Purkinje cell (primary cell): ENCODE results near the gene TRMT1. TPM values are rescaled to one million over a fixed set of nuclear protein-coding genes. Genes with fewer than 3 reads are reported as not detected.

Experiments used
- polyA plus RNA-seq: library from polyadenylated mRNA; unstranded; fragments of >200 nt; fragmentation: Nextera tagmentation; gene quantifications from 2 replicates; pipeline ENCODE4 v1.2.1, GENCODE V29; 2014

The TRMT1 gene
- 1.7 and 3.5 TPM in 2 replicates for polyA plus RNA-seq

GRCh38 chr19:13116282-13117175, at the start of gene TRMT1:
Gene TRMT1 (minus strand): TSS chr19:13116740. CDS start chr19:13116399, 341 bp downstream.

GRCh38 chr19:13150187-13150930, 33.8 kb upstream of the TRMT1 start, which contains the start of the genes IER2 and STX10:
Gene IER2 (plus strand): TSS chr19:13150411. CDS start chr19:13153187, 2,776 bp downstream.
Gene STX10 (minus strand): TSS chr19:13150375. CDS start chr19:13150173, 202 bp downstream.

GRCh38 chr19:13117772-13118423, 1.4 kb upstream of the TRMT1 start, which contains the start of gene NACC1:
Gene NACC1 (plus strand): TSS chr19:13118264. CDS start chr19:13135208, 16,944 bp downstream.

GRCh38 chr19:13102666-13103580, 13.6 kb downstream of the TRMT1 start, which contains the start of gene LYL1:
Gene LYL1 (minus strand): TSS chr19:13102858. CDS start chr19:13101171, 1,687 bp downstream.

Other genes with a start within 250 kb of the TRMT1 start
- 1.5 and 2.8 TPM in 2 replicates for gene DNASE2, start 235.3 kb downstream of the TRMT1 start, polyA plus RNA-seq
- gene KLF1, start 229.5 kb downstream of the TRMT1 start, polyA plus RNA-seq, result not detected in 2 replicates
- gene GCDH, start 225.6 kb downstream of the TRMT1 start, polyA plus RNA-seq, result 7.2 and 8.1 TPM in 2 replicates
- gene SYCE2, start 197.4 kb downstream of the TRMT1 start, polyA plus RNA-seq, result not detected in 2 replicates
- 39.0 and 40.7 TPM in 2 replicates for gene FARSA, start 183.0 kb downstream of the TRMT1 start, polyA plus RNA-seq
- gene CALR, start 178.1 kb downstream of the TRMT1 start, polyA plus RNA-seq, result 1,157 and 1,633 TPM in 2 replicates
- 35.9 and 39.6 TPM in 2 replicates for gene RAD23A, start 170.9 kb downstream of the TRMT1 start, polyA plus RNA-seq
- gene GADD45GIP1, start 159.5 kb downstream of the TRMT1 start, polyA plus RNA-seq, result 11.9 and 15.4 TPM in 2 replicates
- not detected in 2 replicates for gene DAND5, start 147.2 kb downstream of the TRMT1 start, polyA plus RNA-seq
- 2.0 and 4.5 TPM in 2 replicates for gene NFIX, start 121.3 kb downstream of the TRMT1 start, polyA plus RNA-seq
- gene LYL1, start 13.9 kb downstream of the TRMT1 start, polyA plus RNA-seq, result not detected in 2 replicates
- gene NACC1, start 1.5 kb upstream of the TRMT1 start, polyA plus RNA-seq, result 0.10 and 0.63 TPM in 2 replicates
- gene STX10, start 33.6 kb upstream of the TRMT1 start, polyA plus RNA-seq, result 0.60 and 7.2 TPM in 2 replicates
- 0.19 and 0.41 TPM in 2 replicates for gene IER2, start 33.7 kb upstream of the TRMT1 start, polyA plus RNA-seq